Kidney capillary endothelial cell (primary cell): ENCODE results near the gene ATP13A4.

ENCODE experiments used
- DNase-seq: peaks from one replicate; pipeline ENCODE4 v3.0.0-alpha.2; 2018; ENCODE audit warnings: low spot score

Gene ATP13A4

GRCh38 chr3:193491026-193491425 lies 63.7 kb downstream of the ATP13A4 start:
- DNase-seq = no peak

- DNase-seq = no peak
These were observed 64.1 kb downstream of the ATP13A4 start for GRCh38 chr3:193490580-193490979.

GRCh38 chr3:193489949-193490348 lies 64.7 kb downstream of the ATP13A4 start:
- DNase-seq = no peak

GRCh38 chr3:193488741-193489140 lies 66.0 kb downstream of the ATP13A4 start:
- DNase-seq = no peak

- no peak for DNase-seq
These were observed 70.6 kb downstream of the ATP13A4 start for GRCh38 chr3:193483988-193484539.

- DNase-seq = no peak
These were observed 73.3 kb downstream of the ATP13A4 start for GRCh38 chr3:193481436-193481835.

- DNase-seq = no peak
These were observed 80.2 kb downstream of the ATP13A4 start for GRCh38 chr3:193474446-193474845.

GRCh38 chr3:193470710-193471109 lies 84.0 kb downstream of the ATP13A4 start:
- no peak for DNase-seq

GRCh38 chr3:193465992-193466608 lies 88.6 kb downstream of the ATP13A4 start:
- DNase-seq = no peak

GRCh38 chr3:193464889-193465288 lies 89.8 kb downstream of the ATP13A4 start:
- DNase-seq = no peak

GRCh38 chr3:193457526-193457925 lies 97.2 kb downstream of the ATP13A4 start:
- DNase-seq = no peak

- DNase-seq = no peak
These were observed 102.4 kb downstream of the ATP13A4 start for GRCh38 chr3:193452338-193452737.

GRCh38 chr3:193451902-193452301 lies 102.8 kb downstream of the ATP13A4 start:
- no peak for DNase-seq

GRCh38 chr3:193446965-193447602 lies 107.6 kb downstream of the ATP13A4 start:
- no peak for DNase-seq

- DNase-seq = no peak
These were observed 115.3 kb downstream of the ATP13A4 start for GRCh38 chr3:193439423-193439822.

GRCh38 chr3:193418576-193419373 lies 135.9 kb downstream of the ATP13A4 start:
- DNase-seq = no peak

GRCh38 chr3:193416629-193417028 lies 138.1 kb downstream of the ATP13A4 start:
- DNase-seq = no peak

GRCh38 chr3:193407688-193408087 lies 147.0 kb downstream of the ATP13A4 start:
- DNase-seq = no peak

- no peak for DNase-seq
These were observed 147.6 kb downstream of the ATP13A4 start for GRCh38 chr3:193407112-193407511.

GRCh38 chr3:193403307-193403706 lies 151.4 kb downstream of the ATP13A4 start:
- no peak for DNase-seq

- DNase-seq = no peak
These were observed 154.4 kb downstream of the ATP13A4 start for GRCh38 chr3:193400304-193400703.

GRCh38 chr3:193396451-193397244 lies 158.0 kb downstream of the ATP13A4 start:
- DNase-seq = no peak
